Osteoblast (primary cell): ENCODE data around the gene FILIP1L. TPM values are rescaled to one million over a fixed set of nuclear protein-coding genes. Genes with fewer than 3 reads are reported as not detected.

Experiments
- DNase-seq: peaks from one replicate; pipeline ENCODE4 v3.0.0; 2011; ENCODE audit warnings: low spot score, mixed read lengths; ENCODE audit not compliant: insufficient read length; ENCODE audit errors: missing footprints
- H2AFZ ChIP-seq: 2 replicates; pipeline ENCODE4 v1.6.0; 2011; ENCODE audit warnings: mild to moderate bottlenecking, low read length
- H3K27ac ChIP-seq: 2 replicates; pipeline ENCODE4 v1.5.1; 2011; ENCODE audit warnings: mild to moderate bottlenecking, low read depth, low read length, moderate library complexity
- H3K27me3 ChIP-seq: 2 replicates; pipeline ENCODE4 v1.6.0; 2012; ENCODE audit warnings: mild to moderate bottlenecking, control low read depth, inconsistent platforms, low read length, moderate library complexity; ENCODE audit not compliant: insufficient read depth
- H3K36me3 ChIP-seq: 2 replicates; pipeline ENCODE4 v1.5.1; 2011; ENCODE audit warnings: mild to moderate bottlenecking, low read length, control low read depth, moderate library complexity; ENCODE audit not compliant: insufficient read depth
- H3K4me1 ChIP-seq: 2 replicates; pipeline ENCODE4 v1.5.1; 2011; ENCODE audit warnings: mild to moderate bottlenecking, low read length, control low read depth, moderate library complexity; ENCODE audit not compliant: insufficient read depth
- H3K4me2 ChIP-seq: 2 replicates; pipeline ENCODE4 v1.6.0; 2011; ENCODE audit warnings: mild to moderate bottlenecking, low read length; ENCODE audit not compliant: insufficient read depth
- H3K4me3 ChIP-seq: fragments of 200-600 bp; sonication (generic); 3 replicates; pipeline ENCODE4 v1.5.1; 2012; ENCODE audit warnings: mild to moderate bottlenecking, low read length, inconsistent platforms; ENCODE audit not compliant: insufficient read depth
- H3K79me2 ChIP-seq: 2 replicates; pipeline ENCODE4 v1.6.0; 2012; ENCODE audit warnings: mild to moderate bottlenecking, low read length, control low read depth, inconsistent platforms; ENCODE audit not compliant: insufficient read depth
- H3K9me3 ChIP-seq: 2 replicates; pipeline ENCODE4 v1.5.1; 2011; ENCODE audit warnings: low read depth, low read length, control low read depth
- H4K20me1 ChIP-seq: 2 replicates; pipeline ENCODE4 v1.6.0; 2012; ENCODE audit warnings: mild to moderate bottlenecking, low read length, control low read depth; ENCODE audit not compliant: insufficient read depth
- total RNA-seq: library from RNA; depleted of rRNA; stranded (reverse); fragments of >200 nt; gene quantifications from 2 replicates; pipeline ENCODE4 v1.2.3, GENCODE V29; 2012
- TF ChIP-seq, protein P1 (sequence below): IDR thresholded peaks from 2 replicates; pipeline ENCODE4 v1.5.1; 2011; ENCODE audit warnings: mild to moderate bottlenecking, low read depth, low read length, moderate library complexity; ENCODE audit errors: extremely low read depth

Gene FILIP1L
- total RNA-seq, 1 donor: 5.8 TPM

DNA sequence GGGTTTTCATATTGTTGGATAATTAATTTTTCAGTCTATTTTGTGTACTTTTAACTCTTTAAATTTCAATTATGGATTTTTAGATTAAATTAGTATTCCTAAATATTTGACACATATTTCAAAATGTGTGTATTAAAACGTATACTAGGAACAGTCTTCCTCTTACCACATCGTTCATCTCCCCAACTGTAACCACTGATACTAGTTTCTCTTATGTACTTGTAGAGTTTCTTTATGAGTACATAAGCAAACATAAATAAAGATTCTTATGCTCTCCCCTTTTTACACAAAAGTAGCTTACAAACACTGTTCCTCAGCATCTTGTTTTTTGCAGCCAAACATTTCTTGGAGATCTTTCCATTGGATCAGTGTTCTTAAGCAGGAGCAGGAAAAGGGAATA is 250.7 kb downstream of the FILIP1L start:
- peaks cover 56% of the 10 kb centered on the region for H3K79me2 ChIP-seq
- peaks cover 39% of the 10 kb centered on the region for H3K36me3 ChIP-seq
- peaks cover 77% of the 10 kb centered on the region for H3K4me1 ChIP-seq
- peak overlapping the region; percentile 89 for H3K27ac ChIP-seq
- no peak for DNase-seq
- H3K4me2 ChIP-seq: no peak overlapping the region
- H3K9me3 ChIP-seq: no peaks in the 10 kb centered on the region
- TF ChIP-seq, protein P1, sequence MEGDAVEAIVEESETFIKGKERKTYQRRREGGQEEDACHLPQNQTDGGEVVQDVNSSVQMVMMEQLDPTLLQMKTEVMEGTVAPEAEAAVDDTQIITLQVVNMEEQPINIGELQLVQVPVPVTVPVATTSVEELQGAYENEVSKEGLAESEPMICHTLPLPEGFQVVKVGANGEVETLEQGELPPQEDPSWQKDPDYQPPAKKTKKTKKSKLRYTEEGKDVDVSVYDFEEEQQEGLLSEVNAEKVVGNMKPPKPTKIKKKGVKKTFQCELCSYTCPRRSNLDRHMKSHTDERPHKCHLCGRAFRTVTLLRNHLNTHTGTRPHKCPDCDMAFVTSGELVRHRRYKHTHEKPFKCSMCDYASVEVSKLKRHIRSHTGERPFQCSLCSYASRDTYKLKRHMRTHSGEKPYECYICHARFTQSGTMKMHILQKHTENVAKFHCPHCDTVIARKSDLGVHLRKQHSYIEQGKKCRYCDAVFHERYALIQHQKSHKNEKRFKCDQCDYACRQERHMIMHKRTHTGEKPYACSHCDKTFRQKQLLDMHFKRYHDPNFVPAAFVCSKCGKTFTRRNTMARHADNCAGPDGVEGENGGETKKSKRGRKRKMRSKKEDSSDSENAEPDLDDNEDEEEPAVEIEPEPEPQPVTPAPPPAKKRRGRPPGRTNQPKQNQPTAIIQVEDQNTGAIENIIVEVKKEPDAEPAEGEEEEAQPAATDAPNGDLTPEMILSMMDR: no peak
- no peak overlapping the region for H2AFZ ChIP-seq
- peaks cover 3% of the 10 kb centered on the region for H4K20me1 ChIP-seq
- H3K4me3 ChIP-seq: no peak overlapping the region
- H3K27me3 ChIP-seq: no peaks in the 10 kb centered on the region

DNA sequence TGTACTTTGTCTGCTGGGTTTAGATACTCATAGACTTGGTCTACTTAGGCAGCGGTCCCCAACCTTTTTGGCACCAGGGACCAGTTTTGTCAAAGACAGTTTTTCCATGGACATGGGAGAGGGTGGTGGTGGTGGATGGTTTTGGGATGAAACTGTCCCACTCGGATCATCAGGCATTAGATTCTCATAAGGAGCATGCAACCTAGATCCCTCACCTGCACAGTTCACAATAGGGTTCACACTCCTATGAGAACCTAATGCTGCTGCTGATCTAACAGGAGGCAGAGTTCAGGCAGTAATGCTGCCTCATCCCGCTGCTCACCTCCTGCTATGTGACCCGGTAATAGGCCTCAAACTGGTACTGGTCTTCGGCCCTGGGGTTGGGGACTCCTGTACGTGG is 251.3 kb downstream of the FILIP1L start:
- no peak for DNase-seq
- TF ChIP-seq, protein P1: no peak
- Histone ChIP-seq H3K27me3 (no peaks in the 10 kb centered on the region), H3K36me3 (peaks cover 35% of the 10 kb centered on the region), H3K4me2 (no peak overlapping the region), H3K79me2 (peaks cover 52% of the 10 kb centered on the region), H3K4me1 (peaks cover 79% of the 10 kb centered on the region), H3K9me3 (no peaks in the 10 kb centered on the region), H3K27ac (peak overlapping the region; percentile 89), H3K4me3 (no peak overlapping the region), H4K20me1 (peaks cover 3% of the 10 kb centered on the region), H2AFZ (no peak overlapping the region)

DNA sequence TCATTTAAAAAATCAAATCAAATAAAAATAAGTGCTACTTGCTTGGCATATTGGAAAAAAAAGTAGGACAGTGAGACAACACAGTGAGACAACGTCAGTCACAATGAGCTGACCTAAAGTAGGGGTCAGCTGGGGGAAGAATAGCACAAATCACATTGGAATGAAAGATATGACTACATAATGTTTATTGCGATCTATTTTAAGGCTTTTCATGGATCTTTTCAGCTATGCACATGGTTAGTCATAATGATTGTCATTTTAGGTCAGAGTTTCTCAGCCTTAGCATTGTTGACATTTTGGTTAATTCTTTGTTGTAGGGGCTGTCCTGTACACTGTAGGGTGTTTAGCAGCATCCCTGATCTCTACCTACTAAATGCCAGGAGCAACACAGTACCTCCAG is 252.1 kb downstream of the FILIP1L start:
- TF ChIP-seq, protein P1: no peak
- H3K9me3 ChIP-seq: no peaks in the 10 kb centered on the region
- H3K27me3 ChIP-seq: no peaks in the 10 kb centered on the region
- H3K36me3 ChIP-seq: peaks cover 34% of the 10 kb centered on the region
- H4K20me1 ChIP-seq: peaks cover 3% of the 10 kb centered on the region
- peak overlapping the region; percentile 3 for H3K4me2 ChIP-seq
- H2AFZ ChIP-seq: no peak overlapping the region
- peaks cover 52% of the 10 kb centered on the region for H3K79me2 ChIP-seq
- H3K4me3 ChIP-seq: no peak overlapping the region
- peak overlapping the region; percentile 89 for H3K27ac ChIP-seq
- H3K4me1 ChIP-seq: peaks cover 79% of the 10 kb centered on the region
- DNase-seq: peak; percentile 23

DNA sequence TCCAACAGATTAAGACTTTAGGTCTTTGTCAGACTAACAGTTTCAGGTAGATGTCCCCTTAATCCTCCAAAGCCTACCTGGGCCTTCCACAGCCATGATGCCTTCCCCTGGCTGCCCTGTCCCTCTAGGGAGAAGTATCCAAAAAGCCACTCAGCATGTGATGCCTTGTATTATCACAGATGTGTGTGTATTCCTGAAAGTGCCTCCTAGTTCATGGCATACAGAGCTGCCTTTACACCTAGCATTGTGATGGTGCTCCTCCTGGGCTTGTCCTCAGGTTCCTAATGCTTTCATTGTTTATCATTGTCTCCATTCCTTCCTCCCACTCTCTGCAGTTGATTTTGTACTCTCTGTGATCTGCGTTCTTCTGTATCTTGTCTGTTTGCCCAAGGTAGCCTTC is 253.1 kb downstream of the FILIP1L start:
- peaks cover 76% of the 10 kb centered on the region for H3K4me1 ChIP-seq
- H3K79me2 ChIP-seq: peaks cover 53% of the 10 kb centered on the region
- peaks cover 29% of the 10 kb centered on the region for H3K36me3 ChIP-seq

More for the DNA sequence above, 253.1 kb downstream of the FILIP1L start:
- no peaks in the 10 kb centered on the region for H3K27me3 ChIP-seq
- H3K4me3 ChIP-seq: no peak overlapping the region
- no peak overlapping the region for H3K4me2 ChIP-seq
- H3K9me3 ChIP-seq: no peaks in the 10 kb centered on the region
- TF ChIP-seq, protein P1: no peak
- H4K20me1 ChIP-seq: no peaks in the 10 kb centered on the region
- H2AFZ ChIP-seq: no peak overlapping the region
- DNase-seq: no peak
- peak overlapping the region; percentile 89 for H3K27ac ChIP-seq
